OCI-LY3 (cell line): ENCODE measurements around the gene CYP2F1.

Source experiments
- EZH2phosphoT487 ChIP-seq: fragments of 200-600 bp; shearing (Covaris generic); IDR thresholded peaks from 2 replicates; pipeline ENCODE4 v1.6.1; 2018; ENCODE audit warnings: antibody characterized with exemption, mixed run types, low read depth
- TF ChIP-seq, protein P1 (sequence below): fragments of 200-600, 300-600 bp; sonication (generic); IDR thresholded peaks from 2 replicates; pipeline ENCODE4 v1.5.1; 2014; ENCODE audit warnings: antibody characterized with exemption, low read length, low read depth

DNA sequence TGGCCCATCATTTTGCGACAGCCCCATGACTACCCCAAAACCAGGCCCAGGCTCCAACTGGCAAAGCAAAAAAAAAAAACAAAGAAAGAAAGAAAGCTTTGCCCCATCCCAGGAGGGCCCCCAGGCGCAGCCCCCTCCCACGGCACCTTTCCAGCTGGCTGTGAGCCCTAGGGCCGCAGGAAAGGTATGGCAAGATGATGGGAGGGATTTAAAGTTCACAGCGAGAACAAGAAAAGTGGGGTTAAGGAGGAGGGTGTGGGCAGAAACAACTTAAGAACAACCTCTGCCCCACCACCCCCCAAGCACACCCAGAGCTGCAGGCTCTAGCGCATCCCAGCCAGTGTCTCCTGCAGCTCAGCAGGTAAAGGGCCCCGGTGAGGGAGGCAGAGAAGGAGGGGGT, at the start of gene CYP2F1:
- TF ChIP-seq, protein P1, sequence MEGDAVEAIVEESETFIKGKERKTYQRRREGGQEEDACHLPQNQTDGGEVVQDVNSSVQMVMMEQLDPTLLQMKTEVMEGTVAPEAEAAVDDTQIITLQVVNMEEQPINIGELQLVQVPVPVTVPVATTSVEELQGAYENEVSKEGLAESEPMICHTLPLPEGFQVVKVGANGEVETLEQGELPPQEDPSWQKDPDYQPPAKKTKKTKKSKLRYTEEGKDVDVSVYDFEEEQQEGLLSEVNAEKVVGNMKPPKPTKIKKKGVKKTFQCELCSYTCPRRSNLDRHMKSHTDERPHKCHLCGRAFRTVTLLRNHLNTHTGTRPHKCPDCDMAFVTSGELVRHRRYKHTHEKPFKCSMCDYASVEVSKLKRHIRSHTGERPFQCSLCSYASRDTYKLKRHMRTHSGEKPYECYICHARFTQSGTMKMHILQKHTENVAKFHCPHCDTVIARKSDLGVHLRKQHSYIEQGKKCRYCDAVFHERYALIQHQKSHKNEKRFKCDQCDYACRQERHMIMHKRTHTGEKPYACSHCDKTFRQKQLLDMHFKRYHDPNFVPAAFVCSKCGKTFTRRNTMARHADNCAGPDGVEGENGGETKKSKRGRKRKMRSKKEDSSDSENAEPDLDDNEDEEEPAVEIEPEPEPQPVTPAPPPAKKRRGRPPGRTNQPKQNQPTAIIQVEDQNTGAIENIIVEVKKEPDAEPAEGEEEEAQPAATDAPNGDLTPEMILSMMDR: no peak
- no peak for TF ChIP-seq EZH2phosphoT487
